Measurements from ENCODE around the gene RAP1A.

Gene RAP1A

DNA sequence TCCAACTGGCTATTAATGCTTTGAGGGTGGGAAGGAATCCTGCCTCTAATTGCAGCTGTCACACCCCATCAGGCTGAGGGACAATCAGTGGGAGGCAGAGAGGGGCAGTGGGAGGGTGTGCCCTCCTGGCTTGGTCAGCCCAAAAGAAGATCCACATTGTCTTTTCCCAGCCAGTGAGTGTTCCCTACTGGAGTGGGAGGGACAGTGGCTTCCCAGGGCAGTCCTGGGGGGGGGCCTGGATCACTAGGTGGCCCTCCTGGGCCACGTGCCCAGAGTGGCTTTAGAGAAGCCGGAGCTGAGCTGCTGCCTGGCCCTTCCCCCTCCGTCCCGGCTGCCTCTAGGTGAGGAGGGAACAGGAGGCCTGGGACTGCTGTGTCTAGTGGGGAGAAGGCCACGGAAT is 105.6 kb downstream of the RAP1A start:
- no peak overlapping the region for H3K27ac ChIP-seq

DNA sequence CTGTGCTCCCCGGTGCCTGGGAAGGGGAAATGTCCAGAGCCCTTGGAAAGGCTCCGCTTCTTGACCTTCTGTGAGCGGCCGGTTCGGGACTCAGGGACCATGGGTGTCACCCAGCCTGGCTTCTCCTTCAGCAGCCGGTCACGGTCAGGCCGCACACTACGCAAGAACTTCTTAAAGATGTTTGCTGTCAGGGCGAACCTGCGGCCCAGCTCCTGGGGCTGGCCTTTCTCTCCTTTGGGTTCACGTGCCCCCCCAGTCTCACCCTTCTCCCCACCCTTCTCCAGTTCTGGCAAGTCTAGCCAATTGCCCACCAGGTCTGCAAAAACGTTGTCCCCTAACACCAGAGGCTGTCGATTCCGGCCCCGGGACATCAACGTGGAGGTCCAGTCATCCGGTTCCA is 107.5 kb downstream of the RAP1A start:
- H3K79me2 ChIP-seq (ENCODE audit: insufficient read depth, low read depth) = no peaks in the 10 kb centered on the region
- no peaks in the 10 kb centered on the region for H3K4me1 ChIP-seq (ENCODE audit: low read depth, poor library complexity, severe bottlenecking)
- H2AFZ ChIP-seq (ENCODE audit: low read depth) = no peak overlapping the region
- H3K36me3 ChIP-seq (ENCODE audit: insufficient read depth) = no peaks in the 10 kb centered on the region
- H3K27ac ChIP-seq = no peak overlapping the region
- H4K20me1 ChIP-seq (ENCODE audit: insufficient read depth) = no peaks in the 10 kb centered on the region
- TF ChIP-seq, protein P1, sequence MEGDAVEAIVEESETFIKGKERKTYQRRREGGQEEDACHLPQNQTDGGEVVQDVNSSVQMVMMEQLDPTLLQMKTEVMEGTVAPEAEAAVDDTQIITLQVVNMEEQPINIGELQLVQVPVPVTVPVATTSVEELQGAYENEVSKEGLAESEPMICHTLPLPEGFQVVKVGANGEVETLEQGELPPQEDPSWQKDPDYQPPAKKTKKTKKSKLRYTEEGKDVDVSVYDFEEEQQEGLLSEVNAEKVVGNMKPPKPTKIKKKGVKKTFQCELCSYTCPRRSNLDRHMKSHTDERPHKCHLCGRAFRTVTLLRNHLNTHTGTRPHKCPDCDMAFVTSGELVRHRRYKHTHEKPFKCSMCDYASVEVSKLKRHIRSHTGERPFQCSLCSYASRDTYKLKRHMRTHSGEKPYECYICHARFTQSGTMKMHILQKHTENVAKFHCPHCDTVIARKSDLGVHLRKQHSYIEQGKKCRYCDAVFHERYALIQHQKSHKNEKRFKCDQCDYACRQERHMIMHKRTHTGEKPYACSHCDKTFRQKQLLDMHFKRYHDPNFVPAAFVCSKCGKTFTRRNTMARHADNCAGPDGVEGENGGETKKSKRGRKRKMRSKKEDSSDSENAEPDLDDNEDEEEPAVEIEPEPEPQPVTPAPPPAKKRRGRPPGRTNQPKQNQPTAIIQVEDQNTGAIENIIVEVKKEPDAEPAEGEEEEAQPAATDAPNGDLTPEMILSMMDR (conservative IDR thresholded peaks at IDR 0.05; ENCODE audit: low read depth, low read length) = no peak
- no peak overlapping the region for H3K9ac ChIP-seq
- no peak overlapping the region for H3K4me2 ChIP-seq
- H3K27me3 ChIP-seq (ENCODE audit: insufficient read depth, low read depth) = no peaks in the 10 kb centered on the region
- H3K4me3 ChIP-seq (IDR thresholded peaks at IDR 0.05; ENCODE audit: insufficient read depth, low read depth, low read length) = no peak overlapping the region

More for the DNA sequence above, 105.6 kb downstream of the RAP1A start:
- no peaks in the 10 kb centered on the region for H3K27me3 ChIP-seq (ENCODE audit: insufficient read depth, low read depth)
- TF ChIP-seq, protein P1 (conservative IDR thresholded peaks at IDR 0.05; ENCODE audit: low read depth, low read length) = no peak
- no peak overlapping the region for H3K9ac ChIP-seq
- no peak overlapping the region for H2AFZ ChIP-seq (ENCODE audit: low read depth)
- no peaks in the 10 kb centered on the region for H3K79me2 ChIP-seq (ENCODE audit: insufficient read depth, low read depth)
- H4K20me1 ChIP-seq (ENCODE audit: insufficient read depth) = no peaks in the 10 kb centered on the region
- H3K4me3 ChIP-seq (IDR thresholded peaks at IDR 0.05; ENCODE audit: insufficient read depth, low read depth, low read length) = no peak overlapping the region
- H3K4me1 ChIP-seq (ENCODE audit: low read depth, poor library complexity, severe bottlenecking) = no peaks in the 10 kb centered on the region
- no peak overlapping the region for H3K4me2 ChIP-seq
- H3K36me3 ChIP-seq (ENCODE audit: insufficient read depth) = no peaks in the 10 kb centered on the region

DNA sequence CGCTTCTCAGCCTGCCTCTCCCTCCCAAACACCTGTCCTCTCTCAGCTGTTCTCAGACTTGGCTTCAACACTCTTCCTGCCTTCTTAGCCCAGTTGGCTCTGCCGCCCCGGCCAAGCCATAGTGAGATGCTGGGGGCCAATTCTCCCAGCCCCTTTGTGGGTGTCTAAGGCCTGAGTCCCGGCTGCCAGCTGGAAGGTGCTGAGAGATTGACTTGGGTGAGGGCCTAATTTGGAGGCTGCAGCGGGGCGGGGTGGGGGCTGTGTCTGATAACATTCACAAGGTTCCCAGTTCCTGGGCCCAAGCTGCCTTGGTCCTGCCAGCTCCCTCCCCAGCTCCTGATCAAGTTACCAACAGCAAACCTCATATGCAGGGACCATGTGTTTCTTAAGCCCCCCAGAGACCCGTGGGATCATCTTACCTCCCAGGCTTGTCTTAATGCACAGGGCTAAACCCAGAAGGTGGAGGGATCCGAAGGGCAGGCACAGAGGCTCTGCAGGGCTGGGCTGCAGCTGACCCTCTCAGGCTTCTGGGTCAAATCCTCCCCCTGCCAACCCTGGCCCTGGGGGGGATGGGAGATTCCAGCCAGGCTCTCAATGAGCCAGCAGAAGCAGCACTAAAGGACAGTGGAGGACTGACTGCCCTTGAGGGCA is 109.8 kb downstream of the RAP1A start:
- Histone ChIP-seq H3K9ac (no peak overlapping the region), H3K27me3 (ENCODE audit: insufficient read depth, low read depth) (no peaks in the 10 kb centered on the region), H4K20me1 (ENCODE audit: insufficient read depth) (no peaks in the 10 kb centered on the region), H3K4me2 (no peak overlapping the region), H3K27ac (no peak overlapping the region), H3K4me3 (IDR thresholded peaks at IDR 0.05; ENCODE audit: insufficient read depth, low read depth, low read length) (no peak overlapping the region), H3K4me1 (ENCODE audit: low read depth, poor library complexity, severe bottlenecking) (no peaks in the 10 kb centered on the region), H3K79me2 (ENCODE audit: insufficient read depth, low read depth) (no peaks in the 10 kb centered on the region), H2AFZ (ENCODE audit: low read depth) (no peak overlapping the region), H3K36me3 (ENCODE audit: insufficient read depth) (no peaks in the 10 kb centered on the region)
- TF ChIP-seq, protein P1 (conservative IDR thresholded peaks at IDR 0.05; ENCODE audit: low read depth, low read length) = no peak

DNA sequence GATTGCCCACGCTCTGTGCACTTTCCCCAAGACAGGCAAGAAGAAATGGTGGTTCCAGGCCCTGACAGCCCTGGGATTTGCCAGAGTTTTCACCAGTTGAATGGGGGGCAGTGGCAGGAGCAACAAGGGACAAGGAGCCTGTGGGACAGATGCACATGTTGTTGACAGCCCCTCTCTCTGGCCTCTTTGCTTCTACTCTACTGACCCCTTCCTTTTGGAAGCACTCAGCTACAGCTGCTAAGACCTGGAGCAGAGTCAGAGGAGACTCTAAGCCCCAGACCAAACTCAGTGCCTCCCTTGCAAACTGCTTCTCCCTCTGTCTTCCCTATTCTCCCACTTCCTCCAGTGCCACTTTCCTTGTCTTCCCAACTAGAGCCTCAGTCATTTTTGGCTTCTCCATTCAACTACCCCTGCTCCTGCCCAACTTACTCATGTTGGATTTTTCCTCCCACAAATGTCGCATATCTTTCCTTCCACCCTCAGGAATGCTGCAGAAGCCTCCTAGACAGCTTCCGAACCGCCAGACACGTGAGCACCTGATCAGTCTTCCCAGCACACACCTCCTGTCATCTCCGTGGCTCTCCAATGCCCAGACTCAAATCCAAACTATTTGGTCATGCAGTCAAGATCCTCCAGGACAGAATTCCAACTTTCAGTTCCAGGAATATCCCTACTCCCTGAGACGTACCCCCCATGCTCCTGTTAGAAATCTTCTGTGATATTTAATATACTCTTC is 110.5 kb downstream of the RAP1A start:
- Histone ChIP-seq H2AFZ (ENCODE audit: low read depth) (no peak overlapping the region), H4K20me1 (ENCODE audit: insufficient read depth) (no peaks in the 10 kb centered on the region), H3K27me3 (ENCODE audit: insufficient read depth, low read depth) (no peaks in the 10 kb centered on the region), H3K9ac (no peak overlapping the region), H3K4me2 (no peak overlapping the region), H3K4me3 (IDR thresholded peaks at IDR 0.05; ENCODE audit: insufficient read depth, low read depth, low read length) (no peak overlapping the region), H3K36me3 (ENCODE audit: insufficient read depth) (no peaks in the 10 kb centered on the region), H3K4me1 (ENCODE audit: low read depth, poor library complexity, severe bottlenecking) (no peaks in the 10 kb centered on the region), H3K79me2 (ENCODE audit: insufficient read depth, low read depth) (no peaks in the 10 kb centered on the region), H3K27ac (no peak overlapping the region)
- TF ChIP-seq, protein P1 (conservative IDR thresholded peaks at IDR 0.05; ENCODE audit: low read depth, low read length) = no peak

All from KMS-11 (cell line).